H1 (cell line): ENCODE data around the gene LPIN2. TPM values are rescaled to one million over a fixed set of nuclear protein-coding genes. Genes with fewer than 3 reads are reported as not detected.

Experiments used
- CTCF ChIA-PET: fragments of 300-600 bp; sonication (Branson Sonifier 250); formaldehyde crosslinking; loops from one replicate; lab custom pipeline; 2021; ENCODE audit not compliant: partially characterized antibody; lab: Charles Lee
- POLR2A ChIA-PET: fragments of 300-600 bp; sonication (Branson Sonifier 250); formaldehyde crosslinking; loops from one replicate; lab custom pipeline; 2021; ENCODE audit warnings: inconsistent platforms; ENCODE audit not compliant: partially characterized antibody; lab: Charles Lee
- DNase-seq, 2 experiments: peaks; one replicate each; pipeline versions ENCODE4 v3.0.0 to v3.0.0-alpha.2; 2010 to 2022; ENCODE audit warnings: low spot score in 2 of 2, low read depth in 1 of 2, mixed read lengths in 1 of 2
- FAIRE-seq: peaks from 2 replicates; lab custom pipeline; 2011; peaks lifted over from hg19 to GRCh38; lab: Jason Lieb, UNC
- H2AFZ ChIP-seq: 2 replicates; pipeline ENCODE4 v1.8.1; 2012; ENCODE audit warnings: low read length, inconsistent platforms
- H2AK5ac ChIP-seq: 2 replicates; pipeline ENCODE4 v1.6.1; 2013; ENCODE audit warnings: low read depth, low read length
- H2BK120ac ChIP-seq: replicated peaks from 2 replicates; pipeline ENCODE3; 2013; ENCODE audit warnings: low read depth, low read length, inconsistent platforms
- H2BK12ac ChIP-seq: 2 replicates; pipeline ENCODE4 v1.6.1; 2013; ENCODE audit warnings: low read depth, low read length
- H2BK15ac ChIP-seq: 2 replicates; pipeline ENCODE4 v1.6.1; 2013; ENCODE audit warnings: low read length
- H2BK20ac ChIP-seq: 2 replicates; pipeline ENCODE4 v1.6.1; 2013; ENCODE audit warnings: low read length
- H2BK5ac ChIP-seq: 2 replicates; pipeline ENCODE4 v1.6.1; 2013; ENCODE audit warnings: low read depth, low read length
- H3K14ac ChIP-seq: 2 replicates; pipeline ENCODE4 v1.6.1; 2013; ENCODE audit warnings: inconsistent platforms; ENCODE audit not compliant: insufficient read length
- H3K18ac ChIP-seq: 2 replicates; pipeline ENCODE4 v1.6.1; 2013; ENCODE audit warnings: low read length; ENCODE audit errors: extremely low read depth
- H3K23ac ChIP-seq: 2 replicates; pipeline ENCODE4 v1.6.1; 2013; ENCODE audit warnings: inconsistent platforms; ENCODE audit not compliant: insufficient read length
- H3K23me2 ChIP-seq: 2 replicates; pipeline ENCODE4 v1.6.1; 2013; ENCODE audit warnings: low read depth, low read length
- H3K27ac ChIP-seq: 2 replicates; pipeline ENCODE4 v1.6.1; 2011; ENCODE audit warnings: low read depth, low read length, inconsistent platforms
- H3K27me3 ChIP-seq, 4 experiments: replicated peaks in 1 of 4; 1 replicate in 1 of 4; 2 replicates in 3 of 4; pipeline versions ENCODE4 v1.6.1 to v1.8.1; 2011 to 2013; ENCODE audit warnings: low read length in 3 of 4, mild to moderate bottlenecking in 3 of 4, inconsistent platforms in 2 of 4, mixed read lengths in 2 of 4, moderate library complexity in 1 of 4; ENCODE audit not compliant: control insufficient read depth in 3 of 4, insufficient read depth in 3 of 4; ENCODE audit errors: extremely low read depth in 1 of 4
- H3K36me3 ChIP-seq, 4 experiments: 2 replicates each; pipeline versions ENCODE4 v1.6.1 to v1.8.1; 2011 to 2013; ENCODE audit warnings: mild to moderate bottlenecking in 4 of 4, low read length in 3 of 4, moderate library complexity in 2 of 4, control low read depth in 1 of 4, inconsistent platforms in 1 of 4; ENCODE audit not compliant: insufficient read depth in 4 of 4, control insufficient read depth in 2 of 4
- H3K4ac ChIP-seq: replicated peaks from 2 replicates; pipeline ENCODE3; 2013; ENCODE audit warnings: low read length, low read depth, mixed read lengths, inconsistent platforms; ENCODE audit not compliant: insufficient read length
- H3K4me1 ChIP-seq, 4 experiments: replicated peaks in 1 of 4; 1 replicate in 1 of 4; 2 replicates in 3 of 4; pipeline versions ENCODE4 v1.6.1 to v1.8.1; 2011 to 2013; ENCODE audit warnings: low read length in 3 of 4, inconsistent platforms in 2 of 4, mixed read lengths in 1 of 4; ENCODE audit not compliant: insufficient read depth in 4 of 4, control insufficient read depth in 3 of 4
- H3K4me2 ChIP-seq, 2 experiments: 2 replicates each; pipeline versions ENCODE4 v1.6.1 to v1.8.1; 2011 to 2013; ENCODE audit warnings: low read depth in 2 of 2, low read length in 2 of 2, control low read depth in 1 of 2, inconsistent platforms in 1 of 2, mild to moderate bottlenecking in 1 of 2; ENCODE audit not compliant: insufficient read depth in 1 of 2
- H3K4me3 ChIP-seq, 4 experiments: fragments of 200-600, 300-600 bp in 1 of 4; sonication (generic), shearing (Covaris generic), sonication (Bioruptor Twin) in 1 of 4; 2 replicates each; pipeline versions ENCODE4 v1.5.1 to v1.8.1; 2011 to 2016; ENCODE audit warnings: low read length in 4 of 4, low read depth in 3 of 4, control low read depth in 2 of 4, inconsistent platforms in 2 of 4, mild to moderate bottlenecking in 2 of 4, mixed read lengths in 1 of 4, moderate library complexity in 1 of 4; ENCODE audit not compliant: insufficient read depth in 2 of 4; ENCODE audit errors: extremely low read depth in 1 of 4
- H3K56ac ChIP-seq: replicated peaks from 2 replicates; pipeline ENCODE3; 2013; ENCODE audit warnings: low read depth, mild to moderate bottlenecking, mixed read lengths, low read length, inconsistent platforms; ENCODE audit not compliant: insufficient read length
- H3K79me1 ChIP-seq: 2 replicates; pipeline ENCODE4 v1.6.1; 2013; ENCODE audit warnings: low read depth, low read length, control low read depth
- H3K79me2 ChIP-seq, 2 experiments: 2 replicates each; pipeline versions ENCODE4 v1.6.1 to v1.8.1; 2012 to 2013; ENCODE audit warnings: low read length in 2 of 2, mild to moderate bottlenecking in 2 of 2, inconsistent platforms in 1 of 2; ENCODE audit not compliant: insufficient read depth in 2 of 2, control insufficient read depth in 1 of 2
- H3K9ac ChIP-seq, 4 experiments: replicated peaks in 1 of 4; 1 replicate in 1 of 4; 2 replicates in 3 of 4; pipeline versions ENCODE4 v1.6.1 to v1.8.1; 2011 to 2013; ENCODE audit warnings: low read depth in 3 of 4, low read length in 3 of 4, control low read depth in 2 of 4, mild to moderate bottlenecking in 2 of 4, moderate library complexity in 2 of 4, inconsistent platforms in 1 of 4; ENCODE audit errors: extremely low read depth in 1 of 4
- H3K9me3 ChIP-seq, 2 experiments: 2 replicates each; pipeline versions ENCODE4 v1.6.1 to v1.8.1; 2012 to 2013; ENCODE audit warnings: mild to moderate bottlenecking in 2 of 2, moderate library complexity in 2 of 2, control low read depth in 1 of 2, inconsistent platforms in 1 of 2, low read depth in 1 of 2, low read length in 1 of 2, mixed read lengths in 1 of 2; ENCODE audit not compliant: insufficient read depth in 2 of 2
- H4K20me1 ChIP-seq, 2 experiments: replicated peaks in 1 of 2; 2 replicates each; pipeline versions ENCODE3 to v1.8.1; 2011 to 2013; ENCODE audit warnings: inconsistent platforms in 2 of 2, low read length in 2 of 2, mild to moderate bottlenecking in 1 of 2; ENCODE audit not compliant: insufficient read depth in 2 of 2, control insufficient read depth in 1 of 2
- H4K5ac ChIP-seq: 2 replicates; pipeline ENCODE4 v1.6.1; 2013; ENCODE audit warnings: low read length, low read depth, mixed read lengths, inconsistent platforms; ENCODE audit not compliant: insufficient read length
- H4K8ac ChIP-seq: 2 replicates; pipeline ENCODE4 v1.8.0; 2013; ENCODE audit warnings: mild to moderate bottlenecking, moderate library complexity, low read length, inconsistent platforms; ENCODE audit not compliant: insufficient read depth; ENCODE audit errors: extremely low read depth
- H4K91ac ChIP-seq: replicated peaks from 2 replicates; pipeline ENCODE3; 2013; ENCODE audit warnings: low read length, mixed read lengths, inconsistent platforms; ENCODE audit not compliant: insufficient read length
- CEBPB ChIP-seq: IDR thresholded peaks from 2 replicates; pipeline ENCODE4 v1.6.1; 2012; ENCODE audit warnings: low read depth, low read length
- CHD1 ChIP-seq: IDR thresholded peaks from 2 replicates; pipeline ENCODE4 v1.6.1; 2012; ENCODE audit warnings: low read depth, low read length, improper control_type of control experiment
- CHD2 ChIP-seq: IDR thresholded peaks from 2 replicates; pipeline ENCODE4 v1.6.1; 2012; ENCODE audit warnings: low read length, improper control_type of control experiment
- CREB1 ChIP-seq: IDR thresholded peaks from 2 replicates; pipeline ENCODE4 v1.6.1; 2012; ENCODE audit warnings: inconsistent platforms
- GTF2F1 ChIP-seq: IDR thresholded peaks from 2 replicates; pipeline ENCODE4 v1.6.1; 2012; ENCODE audit warnings: low read depth, low read length, improper control_type of control experiment, borderline replicate concordance
- HDAC6 ChIP-seq: IDR thresholded peaks from one replicate; pipeline ENCODE4 v1.7.1; 2012; ENCODE audit warnings: low read depth, mild to moderate bottlenecking, inconsistent platforms, low read length, moderate library complexity
- KDM1A ChIP-seq: fragments of 200-600, 300-600 bp; sonication (generic); IDR thresholded peaks from 2 replicates; pipeline ENCODE4 v1.7.1; 2016; ENCODE audit warnings: mild to moderate bottlenecking, low read length, borderline replicate concordance
- NANOG ChIP-seq: IDR thresholded peaks from 2 replicates; pipeline ENCODE4 v1.6.1; 2011; ENCODE audit warnings: low read length, low read depth, mild to moderate bottlenecking, inconsistent platforms; ENCODE audit not compliant: insufficient read depth, poor library complexity, severe bottlenecking
- SAP30 ChIP-seq: fragments of 300-600 bp; sonication (generic); IDR thresholded peaks from 2 replicates; pipeline ENCODE4 v1.7.1; 2012; ENCODE audit warnings: low read length, moderate library complexity, mild to moderate bottlenecking, inconsistent platforms; ENCODE audit not compliant: insufficient read depth, insufficient replicate concordance
- SIN3A ChIP-seq, 2 experiments: IDR thresholded peaks in 1 of 2; conservative IDR thresholded peaks in 1 of 2; 2 replicates each; pipeline ENCODE4 v1.6.1; 2011 to 2012; ENCODE audit warnings: low read length in 2 of 2, improper control_type of control experiment in 1 of 2, low read depth in 1 of 2, mild to moderate bottlenecking in 1 of 2
- TCF12 ChIP-seq: IDR thresholded peaks from 2 replicates; pipeline ENCODE4 v1.6.1; 2011; ENCODE audit warnings: low read depth, mild to moderate bottlenecking, low read length
- WGBS, 2 experiments: shearing (Covaris generic) in 1 of 2; methylation state at CpG; one replicate each; pipeline versions ENCODE4 v1.1.6 to v1.1.7; 2013 to 2015; ENCODE audit warnings: low lambda C conversion rate in 2 of 2, mixed read lengths in 2 of 2, inconsistent platforms in 1 of 2, low coverage in 1 of 2, missing lambda C conversion rate in 1 of 2; ENCODE audit not compliant: insufficient replicate concordance in 2 of 2, insufficient coverage in 1 of 2, insufficient read length in 1 of 2; ENCODE audit errors: extremely low coverage in 1 of 2, missing lambda C conversion rate in 1 of 2; 5-methylcytosine and 5-hydroxymethylcytosine counted together
- polyA plus RNA-seq, 7 experiments: library from polyadenylated mRNA; depleted of rRNA in 3 of 7; stranded (reverse) in 5 of 7; unstranded in 2 of 7; fragments of >200 nt in 5 of 7; fragments of 200-250 nt in 2 of 7; gene quantifications; 1 replicate in 5 of 7; 2 replicates in 1 of 7; 4 replicates in 1 of 7; pipeline versions ENCODE4 v1.2.1 to v1.2.3, GENCODE V29; 2011 to 2013; ENCODE audit warnings: missing spikeins in 2 of 7, mixed read lengths in 2 of 7
- total RNA-seq: library from RNA; stranded (reverse); fragmentation: NEBNext Ultra II Directional; extraction: Animal tissue kit (Norgen Biotek cat#: 25700); gene quantifications from 2 replicates; pipeline ENCODE4 v1.2.1, GENCODE V29; 2021

The LPIN2 gene
- total and polyA plus RNA-seq, 2 of the 8 experiments (the other 6 are each of a cell fraction or from before 2014, with no cell fraction given) = 7.4 to 14.2 TPM

DNA sequence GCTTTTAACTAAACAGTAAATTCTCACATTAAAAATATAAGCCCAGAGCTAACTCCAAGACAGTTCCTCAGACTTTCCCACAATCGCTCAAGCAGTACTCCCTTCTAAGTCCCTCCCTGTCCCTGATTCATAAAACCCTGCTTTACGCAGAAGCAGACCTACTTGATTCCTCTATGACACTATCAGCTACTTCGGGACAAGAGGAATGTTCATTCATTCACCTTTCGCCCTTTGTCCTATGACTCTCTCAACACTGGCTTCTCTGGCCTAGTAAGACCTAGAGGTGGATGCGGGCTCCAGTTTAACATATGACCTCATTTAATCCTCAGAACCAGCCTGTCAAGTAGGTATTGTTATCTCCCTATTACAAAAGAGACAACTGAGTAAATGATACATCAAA, 10.2 kb downstream of the LPIN2 start:
- no peak overlapping the region for H2BK12ac ChIP-seq
- H3K27ac ChIP-seq = no peak overlapping the region
- H3K18ac ChIP-seq = no peak overlapping the region
- no peak overlapping the region for H2BK5ac ChIP-seq
- no peak overlapping the region for H4K91ac ChIP-seq
- H3K4ac ChIP-seq = no peak overlapping the region
- H3K56ac ChIP-seq = no peak overlapping the region
- no peak overlapping the region for H3K9ac ChIP-seq
- CTCF ChIA-PET = interaction anchor here (1.1 to 1.4 kb wide), 4 partner anchors 8 to 18 kb away, joined by 3 to 8 read pairs (median 4); no protein-coding TSS in a partner anchor
- no peak overlapping the region for H4K8ac ChIP-seq
- TF ChIP-seq TCF12 (no peak), SAP30 (no peak), SIN3A (conservative IDR thresholded peaks at IDR 0.05 in 1 of 2, IDR thresholded peaks at IDR 0.05 in 1 of 2; ENCODE audit: low read depth in 1 of 2, low read length in 2 of 2) (no peak), NANOG (no peak), KDM1A (no peak), HDAC6 (no peak), CHD2 (no peak), CEBPB (no peak), CREB1 (no peak), GTF2F1 (no peak), CHD1 (no peak)
- no peak overlapping the region for H2BK15ac ChIP-seq
- no peak overlapping the region for H2AK5ac ChIP-seq
- H2BK20ac ChIP-seq = no peak overlapping the region
- no peak for FAIRE-seq
- H3K36me3 ChIP-seq = peaks cover 3 to 9% (median 5%) of the 10 kb centered on the region in 4 experiments; a peak in 4 of 8 replicates
- no peak overlapping the region for H3K4me3 ChIP-seq
- no peak overlapping the region for H2BK120ac ChIP-seq
- peaks cover 2 to 11% (median 7%) of the 10 kb centered on the region in 4 experiments for H3K4me1 ChIP-seq
- H2AFZ ChIP-seq = no peak overlapping the region
- no peak overlapping the region for H3K4me2 ChIP-seq
- H3K79me2 ChIP-seq = peaks cover 3 to 76% of the 10 kb centered on the region in 2 experiments; a peak in 2 of 4 replicates
- H3K23ac ChIP-seq = no peak overlapping the region
- no peaks in the 10 kb centered on the region for H3K23me2 ChIP-seq
- H3K27me3 ChIP-seq = no peaks in the 10 kb centered on the region
- 65% methylated on average over 5 of the region's 5 CpGs; no CpG with 5 or more reads in 1 of the 2 experiments for whole genome bisulfite sequencing, 2 experiments
- H4K5ac ChIP-seq = no peak overlapping the region
- peaks cover 7 to 11% of the 10 kb centered on the region in 2 experiments; a peak in 3 of 4 replicates for H3K9me3 ChIP-seq
- peaks cover 11% of the 10 kb centered on the region; the same call in 1 of the 2 replicates for H3K79me1 ChIP-seq
- H4K20me1 ChIP-seq = no peaks in the 10 kb centered on the region
- POLR2A ChIA-PET = no interaction called here
- no peak for DNase-seq
- no peak overlapping the region for H3K14ac ChIP-seq
